GM19025 (cell line): Measurements from ENCODE around the gene PTPN4.

Experiments
- ATAC-seq: cut with Tn5 transposase; IDR thresholded peaks from one replicate; pipeline ENCODE4 v1.9.1; 2021; ENCODE audit warnings: mild to moderate bottlenecking, low read depth, moderate library complexity; ENCODE audit not compliant: unreplicated experiment

The PTPN4 gene

GRCh38 chr2:119759451-119760236 is at the start of gene PTPN4:
Gene PTPN4, plus strand, starts transcription at chr2:119759922. Its CDS starts 49,932 bp downstream, at chr2:119809854.
- peak; percentile 97 for ATAC-seq

GRCh38 chr2:119710281-119710680 is 49.4 kb upstream of the PTPN4 start:
- ATAC-seq = no peak

GRCh38 chr2:119711352-119711751 is 48.4 kb upstream of the PTPN4 start:
- ATAC-seq = no peak

- no peak for ATAC-seq
Measured at GRCh38 chr2:119712571-119712970, 47.2 kb upstream of the PTPN4 start.

- no peak for ATAC-seq
Measured at GRCh38 chr2:119713819-119714490, 45.8 kb upstream of the PTPN4 start.

GRCh38 chr2:119715409-119716283 is 44.1 kb upstream of the PTPN4 start:
- no peak for ATAC-seq

- ATAC-seq = no peak
Measured at GRCh38 chr2:119716284-119716672, 43.4 kb upstream of the PTPN4 start.

GRCh38 chr2:119718501-119719260 is 41.0 kb upstream of the PTPN4 start:
- no peak for ATAC-seq

- ATAC-seq = no peak
Measured at GRCh38 chr2:119719261-119719627, 40.5 kb upstream of the PTPN4 start.

- no peak for ATAC-seq
Measured at GRCh38 chr2:119721043-119721442, 38.7 kb upstream of the PTPN4 start.

- ATAC-seq = no peak
Measured at GRCh38 chr2:119721462-119721861, 38.3 kb upstream of the PTPN4 start.

DNA sequence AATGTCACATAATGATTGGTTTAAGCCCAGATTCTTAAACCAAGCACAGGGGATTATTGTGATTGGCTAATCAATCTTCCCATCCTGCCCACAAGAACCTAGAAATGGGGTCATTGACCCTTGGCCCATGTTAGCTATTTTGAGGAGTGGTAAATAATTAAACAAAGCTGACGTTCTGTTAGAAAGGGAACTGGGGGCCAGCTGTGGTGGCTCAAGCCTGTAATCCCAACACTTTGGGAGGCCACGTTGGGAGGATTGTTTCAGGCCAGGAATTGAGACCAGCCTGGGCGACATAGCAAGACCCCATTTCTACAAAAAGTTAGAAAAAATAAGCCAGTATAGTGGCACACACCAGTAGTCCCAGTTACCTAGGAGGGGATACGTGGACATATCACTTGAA is 37.8 kb upstream of the PTPN4 start:
- ATAC-seq = no peak

- ATAC-seq = no peak
Measured at GRCh38 chr2:119723186-119723585, 36.5 kb upstream of the PTPN4 start.

DNA sequence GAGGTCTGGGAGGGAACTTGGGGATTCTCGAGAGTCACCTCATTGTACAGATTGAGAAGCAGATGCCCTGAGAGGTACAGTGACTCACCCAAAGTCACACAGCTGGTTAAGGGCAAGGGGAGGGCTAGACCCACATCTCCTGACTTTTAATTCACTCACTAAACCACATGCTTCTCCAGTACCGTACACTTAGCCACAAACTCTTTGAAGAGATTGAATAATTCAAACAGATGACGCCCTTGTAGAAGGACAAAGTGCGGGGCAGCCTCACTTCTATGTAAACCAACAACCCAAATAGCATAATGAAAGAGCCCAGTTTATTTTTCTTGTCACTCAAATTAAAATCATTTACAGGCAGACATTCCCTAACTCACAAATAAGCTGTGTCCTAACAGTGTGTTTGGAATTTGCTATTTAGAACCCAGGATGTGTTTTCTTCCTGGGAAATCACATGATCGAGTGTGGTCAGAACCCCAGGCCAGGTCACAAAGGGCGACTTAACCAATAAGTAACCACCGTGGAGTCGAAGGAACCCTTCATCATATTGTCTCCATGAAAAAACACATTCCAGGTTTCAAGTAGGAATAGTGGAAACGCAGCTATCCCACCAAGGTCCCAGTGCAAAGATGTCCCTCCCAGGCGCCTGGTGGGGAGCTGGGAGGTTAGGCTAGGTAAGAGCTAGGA is 35.8 kb upstream of the PTPN4 start:
- no peak for ATAC-seq

GRCh38 chr2:119724656-119725485 is 34.9 kb upstream of the PTPN4 start:
- no peak for ATAC-seq

GRCh38 chr2:119727493-119727892 is 32.2 kb upstream of the PTPN4 start:
- ATAC-seq = no peak

GRCh38 chr2:119728421-119728820 is 31.3 kb upstream of the PTPN4 start:
- ATAC-seq = no peak

- no peak for ATAC-seq
Measured at GRCh38 chr2:119730671-119731177, 29.0 kb upstream of the PTPN4 start.

DNA sequence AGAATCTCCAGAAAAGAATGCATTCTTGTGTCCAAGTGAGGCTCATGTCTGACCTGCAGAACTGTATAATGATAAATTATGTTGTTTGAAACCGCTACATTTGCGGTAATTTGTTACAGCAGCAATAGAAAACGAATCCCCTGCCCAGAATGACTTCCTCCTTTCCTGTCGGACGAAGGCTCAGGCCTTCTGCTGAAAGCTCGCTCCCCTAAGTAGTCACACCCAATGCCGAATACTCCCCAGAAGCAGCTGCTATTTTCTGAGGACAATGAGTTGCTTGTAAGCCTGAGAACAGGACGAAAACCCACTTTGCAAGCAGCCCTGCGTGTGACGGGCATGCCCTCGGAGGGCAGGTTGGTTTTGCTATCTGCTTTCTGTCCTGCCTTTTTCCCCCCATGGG is 27.7 kb upstream of the PTPN4 start:
- ATAC-seq = no peak
